Fibroblast of skin of back (primary cell): ENCODE results near the gene MSANTD1. TPM values are rescaled to one million over a fixed set of nuclear protein-coding genes. Genes with fewer than 3 reads are reported as not detected.

Experiments used
- DNase-seq: peaks from one replicate; pipeline ENCODE4 v3.0.0-alpha.2; 2013
- polyA plus RNA-seq, 2 experiments: library from polyadenylated mRNA; unstranded; fragments of 120-200 nt; gene quantifications; one replicate each; pipeline ENCODE4 v1.2.1, GENCODE V29; 2013; ENCODE audit not compliant: insufficient read length in 2 of 2

Gene MSANTD1
- 0.14 TPM for polyA plus RNA-seq (2013, experiment 1 of 2; ENCODE audit: insufficient read length)
- 0.05 TPM for polyA plus RNA-seq (2013, experiment 2 of 2; ENCODE audit: insufficient read length)

- DNase-seq, result peak; percentile 12
Measured at GRCh38 chr4:3248811-3249661, at the start of gene MSANTD1. MSANTD1 (plus strand) TSS chr4:3249159; CDS start chr4:3249223, 64 bp downstream.

DNA sequence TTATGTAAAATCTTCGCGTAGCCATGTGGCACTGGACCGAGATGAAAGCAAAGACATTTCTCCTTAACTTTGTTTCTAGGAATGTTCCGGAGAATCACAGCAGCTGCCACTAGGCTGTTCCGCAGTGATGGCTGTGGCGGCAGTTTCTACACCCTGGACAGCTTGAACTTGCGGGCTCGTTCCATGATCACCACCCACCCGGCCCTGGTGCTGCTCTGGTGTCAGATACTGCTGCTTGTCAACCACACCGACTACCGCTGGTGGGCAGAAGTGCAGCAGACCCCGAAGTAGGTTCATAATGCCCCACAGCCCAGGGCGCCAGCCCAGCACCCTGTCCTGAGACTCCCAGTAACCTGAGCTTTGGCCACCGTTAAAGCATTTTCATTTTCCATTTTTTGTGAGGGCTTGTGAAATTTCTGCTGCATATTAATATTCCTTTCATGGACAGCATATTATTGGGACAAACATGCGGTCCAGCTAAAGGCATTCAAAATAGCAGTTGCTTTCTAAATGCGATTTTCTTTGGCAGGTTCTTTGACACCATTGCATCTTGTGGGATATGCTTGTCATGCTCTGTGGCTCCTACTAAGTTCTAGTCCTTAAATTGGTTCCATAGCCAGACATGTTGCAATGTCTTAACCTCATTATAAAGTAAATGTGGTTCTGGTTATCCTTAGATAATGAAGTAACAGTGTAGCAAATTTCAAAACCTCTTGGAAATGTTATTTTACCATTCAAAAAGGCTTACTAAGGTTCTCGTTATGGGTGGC lies 49.1 kb upstream of the MSANTD1 start:
- DNase-seq, result no peak

GRCh38 chr4:3200423-3201090 lies 48.4 kb upstream of the MSANTD1 start:
- no peak for DNase-seq

DNA sequence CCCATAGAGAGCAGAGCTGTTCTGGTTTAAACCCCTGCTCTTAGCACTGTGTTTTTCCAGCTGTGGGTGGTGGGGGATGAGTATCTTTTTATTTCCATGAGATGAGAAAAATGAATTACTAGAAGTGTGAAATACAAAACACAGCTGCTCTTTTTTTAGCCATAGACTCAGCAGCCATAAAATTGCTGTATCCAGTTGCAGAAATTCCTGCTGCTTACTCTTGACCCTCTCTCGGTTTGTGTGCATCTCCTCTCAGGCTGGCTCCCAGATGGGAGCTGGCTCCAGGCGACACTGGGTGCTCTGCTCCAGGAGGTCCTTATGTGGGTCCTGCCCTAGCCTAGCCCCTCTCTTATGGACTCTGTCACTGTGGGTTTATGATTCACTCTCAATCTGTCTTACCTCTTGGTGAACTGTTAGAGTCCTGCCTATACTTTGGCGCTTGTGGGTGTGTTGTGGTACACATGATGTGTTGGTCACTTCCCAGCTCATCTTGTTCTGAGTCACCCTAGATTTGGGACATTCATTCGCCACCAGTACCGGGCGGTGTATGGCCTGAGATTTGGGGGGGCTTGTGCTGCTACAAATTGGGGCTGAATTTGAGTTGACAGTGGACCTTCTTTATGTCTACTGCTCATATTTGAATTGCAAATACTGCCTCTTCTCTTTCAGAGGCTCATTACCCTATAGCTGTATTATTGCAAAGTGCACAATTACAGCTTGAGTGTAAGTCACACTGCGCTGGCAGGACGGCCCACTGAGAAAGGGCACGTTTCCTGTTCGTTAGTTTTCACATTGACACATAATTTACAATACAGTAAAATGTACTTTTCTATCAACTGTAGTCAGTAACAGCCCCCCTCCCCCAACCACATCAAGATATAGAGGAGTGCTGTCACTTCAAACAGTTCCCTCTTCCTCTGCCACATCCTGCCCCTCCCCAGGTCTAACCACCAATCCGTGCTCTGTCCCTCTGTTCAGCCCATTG lies 46.9 kb upstream of the MSANTD1 start:
- DNase-seq, result peak; percentile 30

- DNase-seq, result no peak
Measured at GRCh38 chr4:3202836-3203820, 45.8 kb upstream of the MSANTD1 start.

GRCh38 chr4:3203971-3204431 lies 45.0 kb upstream of the MSANTD1 start:
- DNase-seq, result peak; percentile 49

- no peak for DNase-seq
Measured at GRCh38 chr4:3205995-3206394, 43.0 kb upstream of the MSANTD1 start.

DNA sequence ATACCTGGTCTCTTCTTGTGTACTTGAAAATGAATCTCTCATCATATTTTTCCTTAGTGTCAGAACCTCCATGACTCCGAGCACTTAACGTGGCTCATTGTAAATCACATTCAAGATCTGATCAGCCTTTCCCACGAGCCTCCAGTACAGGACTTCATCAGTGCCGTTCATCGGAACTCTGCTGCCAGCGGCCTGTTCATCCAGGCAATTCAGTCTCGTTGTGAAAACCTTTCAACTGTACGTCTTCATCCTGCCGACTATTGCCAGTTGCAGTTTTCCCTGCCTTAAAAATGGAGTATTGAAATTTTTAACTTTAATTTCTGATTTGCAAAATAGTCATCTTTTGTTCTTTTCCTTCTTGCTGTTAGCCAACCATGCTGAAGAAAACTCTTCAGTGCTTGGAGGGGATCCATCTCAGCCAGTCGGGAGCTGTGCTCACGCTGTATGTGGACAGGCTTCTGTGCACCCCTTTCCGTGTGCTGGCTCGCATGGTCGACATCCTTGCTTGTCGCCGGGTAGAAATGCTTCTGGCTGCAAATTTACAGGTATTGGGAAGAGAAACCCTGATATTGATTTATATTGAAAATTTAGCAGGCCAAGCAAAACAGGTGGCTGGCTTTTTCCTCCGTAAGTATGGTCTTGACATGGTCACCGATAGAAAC lies 42.4 kb upstream of the MSANTD1 start:
- DNase-seq, result no peak

DNA sequence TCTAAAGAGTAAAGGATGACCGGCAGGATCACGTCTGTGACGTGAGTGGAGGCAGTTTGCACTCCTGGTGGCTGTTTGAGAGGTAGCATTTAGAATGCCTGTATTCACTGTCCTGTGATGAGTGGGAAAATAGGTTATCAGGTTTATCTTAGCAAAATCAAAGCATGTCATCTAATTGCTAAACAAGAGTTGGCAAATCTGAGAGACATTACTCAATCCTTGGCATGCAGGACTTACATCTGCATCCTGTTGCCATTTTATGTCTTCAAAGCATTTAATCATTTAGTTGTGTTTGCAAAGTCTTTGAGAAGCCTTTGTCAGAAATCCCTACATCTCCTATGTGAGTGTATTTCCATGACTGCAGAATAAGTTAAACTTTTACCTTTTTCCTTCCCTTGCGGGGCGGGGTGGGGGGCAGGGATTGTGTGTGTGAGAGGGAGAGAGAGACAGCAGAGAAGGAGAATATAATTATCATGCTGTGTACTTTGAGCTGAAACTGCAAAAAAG lies 41.4 kb upstream of the MSANTD1 start:
- no peak for DNase-seq

- no peak for DNase-seq
Measured at GRCh38 chr4:3208826-3209225, 40.1 kb upstream of the MSANTD1 start.

DNA sequence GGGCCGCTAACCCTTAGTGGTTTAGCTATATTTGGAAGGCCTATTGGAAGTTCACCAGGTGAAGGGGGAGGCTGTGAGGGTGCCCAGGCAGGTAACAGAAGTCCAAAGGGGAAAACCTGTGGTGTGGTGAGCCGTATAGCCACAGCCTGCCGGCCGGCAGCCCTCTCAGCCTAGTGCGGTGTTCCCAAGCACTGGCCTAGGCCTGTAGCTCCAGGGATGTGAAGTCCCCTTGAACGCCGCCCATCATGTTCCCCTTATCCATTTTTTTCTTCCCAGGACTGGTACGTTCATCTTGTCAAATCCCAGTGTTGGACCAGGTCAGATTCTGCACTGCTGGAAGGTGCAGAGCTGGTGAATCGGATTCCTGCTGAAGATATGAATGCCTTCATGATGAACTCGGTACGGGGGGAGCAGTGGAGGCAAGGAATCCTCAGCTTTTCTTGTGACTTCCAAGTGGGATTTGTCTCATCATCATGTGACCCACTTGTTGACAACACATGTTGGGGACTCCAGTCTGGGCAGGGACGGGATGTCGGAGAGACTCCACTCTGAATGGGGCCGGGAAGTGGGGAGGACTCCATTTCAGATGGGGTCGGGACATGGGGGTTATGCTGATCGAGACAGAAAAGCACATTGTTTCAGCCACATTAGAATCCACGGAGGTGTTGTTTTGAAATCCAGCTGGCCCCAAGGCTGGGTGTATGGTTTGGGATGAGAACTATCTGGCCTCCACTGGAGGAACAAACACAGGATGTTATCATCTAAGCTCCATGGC lies 39.2 kb upstream of the MSANTD1 start:
- DNase-seq, result no peak

DNA sequence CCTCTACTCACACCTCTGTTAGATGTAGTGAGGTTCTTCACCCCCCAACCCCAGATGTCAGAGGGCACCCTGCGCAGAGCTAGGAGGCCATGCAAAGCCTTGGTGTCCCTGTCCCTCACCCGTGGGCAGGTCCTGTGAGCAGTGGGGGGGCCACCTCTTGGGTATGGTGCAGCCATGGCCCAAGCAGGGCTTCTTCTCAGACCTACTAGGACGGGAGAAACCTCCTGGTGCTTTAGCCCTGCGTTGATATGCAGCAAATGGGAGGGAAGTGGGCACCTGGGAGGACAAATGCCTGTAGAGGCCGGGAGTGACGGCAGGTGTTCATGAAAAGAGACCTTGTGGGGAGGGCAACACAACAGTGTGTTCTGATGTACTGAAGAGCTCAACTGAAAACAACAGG lies 38.5 kb upstream of the MSANTD1 start:
- DNase-seq, result no peak

DNA sequence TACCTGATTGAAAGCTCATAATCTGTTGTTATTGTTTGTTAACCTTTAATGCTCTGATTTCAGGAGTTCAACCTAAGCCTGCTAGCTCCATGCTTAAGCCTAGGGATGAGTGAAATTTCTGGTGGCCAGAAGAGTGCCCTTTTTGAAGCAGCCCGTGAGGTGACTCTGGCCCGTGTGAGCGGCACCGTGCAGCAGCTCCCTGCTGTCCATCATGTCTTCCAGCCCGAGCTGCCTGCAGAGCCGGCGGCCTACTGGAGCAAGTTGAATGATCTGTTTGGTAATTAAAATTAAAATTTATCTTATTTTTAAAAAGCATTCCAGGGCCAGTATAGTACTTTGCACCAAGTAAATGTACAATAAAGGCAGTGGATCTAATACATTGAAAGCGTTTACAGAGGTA lies 37.1 kb upstream of the MSANTD1 start:
- DNase-seq, result no peak

- no peak for DNase-seq
Measured at GRCh38 chr4:3212391-3213105, 36.4 kb upstream of the MSANTD1 start.

DNA sequence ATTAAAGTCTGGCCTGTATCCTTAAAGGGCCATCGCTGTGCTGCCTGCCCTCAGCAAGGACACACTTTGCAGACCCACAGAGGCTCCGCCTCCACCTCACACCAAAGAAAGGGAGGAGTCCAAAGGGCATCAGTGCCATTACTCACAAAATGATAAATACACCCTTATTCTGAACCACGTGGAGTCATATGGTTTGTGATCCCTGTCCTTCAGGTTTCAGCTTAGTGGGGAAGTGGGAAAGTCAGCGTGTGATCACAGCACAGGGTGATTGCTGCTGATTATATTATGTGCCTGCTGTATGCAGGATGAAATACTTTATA lies 35.9 kb upstream of the MSANTD1 start:
- no peak for DNase-seq

DNA sequence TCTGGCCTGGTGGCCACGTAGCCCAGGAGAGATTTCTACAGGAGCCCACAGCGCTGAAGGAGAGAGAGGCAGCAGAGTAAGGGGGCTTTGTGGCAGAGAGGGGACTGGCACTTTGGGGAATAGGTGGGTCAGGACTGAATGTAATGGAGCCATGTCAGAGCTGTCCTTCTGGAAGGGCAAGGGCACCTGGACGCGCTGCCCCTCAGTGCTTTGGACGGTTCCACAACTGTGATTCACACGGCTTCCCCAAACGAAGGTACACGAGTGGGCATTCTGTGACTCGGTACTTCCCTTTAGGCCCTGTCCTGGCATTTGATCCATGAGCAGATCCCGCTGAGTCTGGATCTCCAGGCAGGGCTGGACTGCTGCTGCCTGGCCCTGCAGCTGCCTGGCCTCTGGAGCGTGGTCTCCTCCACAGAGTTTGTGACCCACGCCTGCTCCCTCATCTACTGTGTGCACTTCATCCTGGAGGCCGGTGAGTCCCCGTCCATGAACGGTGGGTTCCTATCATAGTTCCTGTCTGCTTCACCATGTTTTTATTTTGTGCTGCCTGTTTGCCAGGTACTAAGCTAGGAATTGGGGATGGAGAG lies 35.2 kb upstream of the MSANTD1 start:
- no peak for DNase-seq

DNA sequence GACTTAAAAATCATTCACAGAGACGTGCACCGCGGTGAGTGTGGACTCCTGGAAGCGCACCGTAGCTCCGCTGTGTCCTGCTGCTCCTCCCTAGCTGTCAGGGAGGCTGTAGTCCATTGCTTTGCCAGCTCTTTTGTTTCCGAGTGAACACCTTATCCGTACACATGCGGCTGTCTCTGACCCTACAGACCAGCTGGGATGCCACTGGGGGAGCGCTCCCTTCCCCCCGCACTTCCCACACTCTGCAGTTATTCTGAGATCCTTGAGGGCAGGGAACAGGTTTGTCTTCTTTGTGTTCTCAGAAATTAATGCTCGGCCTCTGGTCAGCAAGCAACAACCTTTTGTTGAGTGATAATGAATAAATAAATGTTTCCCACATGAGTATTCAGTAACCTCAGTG lies 33.7 kb upstream of the MSANTD1 start:
- DNase-seq, result no peak

DNA sequence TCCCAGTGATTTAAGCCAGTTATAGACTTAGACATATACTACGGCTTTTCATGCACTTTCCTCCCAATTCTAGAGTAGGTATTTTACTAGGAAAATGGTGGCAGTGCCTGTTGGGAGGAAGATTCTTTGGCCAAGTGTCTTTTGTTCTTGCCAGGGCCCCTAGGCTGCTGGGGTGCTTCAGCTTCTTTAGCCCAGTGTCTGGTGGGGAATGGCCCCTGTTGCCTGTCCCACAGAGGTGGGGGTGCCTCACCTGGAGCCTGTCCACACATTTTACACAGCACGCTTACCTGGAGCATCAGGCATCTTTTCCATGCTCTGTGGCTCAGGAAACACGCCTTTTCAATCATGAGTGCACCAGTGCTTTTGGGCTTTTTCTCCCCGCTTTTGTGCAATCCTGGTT lies 33.2 kb upstream of the MSANTD1 start:
- DNase-seq, result no peak
